Small intestine (tissue), 7 donors: ENCODE data around the gene ITPR3. TPM values are rescaled to one million over a fixed set of nuclear protein-coding genes. Genes with fewer than 3 reads are reported as not detected.
A peak's percentile ranks its signal among the peaks of the same experiment; 100 is the strongest.

Experiments
- DNase-seq, 2 donors: peaks; one replicate each; pipeline versions ENCODE4 v3.0.0 to v3.0.0-alpha.2; 2013
- FAIRE-seq: peaks from 2 replicates; lab custom pipeline; 2012; peaks lifted over from hg19 to GRCh38; lab: Jason Lieb, UNC
- H3K27ac ChIP-seq, 3 donors: one replicate each; pipeline ENCODE4 v1.5.1; 2013; ENCODE audit warnings: low read length in 2 of 3, mild to moderate bottlenecking in 2 of 3, control low read depth in 1 of 3, inconsistent platforms in 1 of 3, low read depth in 1 of 3, moderate library complexity in 1 of 3
- H3K27me3 ChIP-seq, 3 donors: one replicate each; pipeline ENCODE4 v1.6.1; 2013; ENCODE audit warnings: low read length in 3 of 3, inconsistent platforms in 1 of 3; ENCODE audit not compliant: control insufficient read depth in 3 of 3, insufficient read depth in 3 of 3
- H3K36me3 ChIP-seq, 3 donors: one replicate each; pipeline ENCODE4 v1.6.1; 2013; ENCODE audit warnings: low read length in 3 of 3, inconsistent platforms in 1 of 3, low read depth in 1 of 3, mild to moderate bottlenecking in 1 of 3, moderate library complexity in 1 of 3; ENCODE audit not compliant: control insufficient read depth in 3 of 3, insufficient read depth in 2 of 3
- H3K4me1 ChIP-seq, 3 donors: one replicate each; pipeline ENCODE4 v1.6.1; 2013; ENCODE audit warnings: low read length in 2 of 3, inconsistent platforms in 1 of 3, low read depth in 1 of 3, mild to moderate bottlenecking in 1 of 3, moderate library complexity in 1 of 3; ENCODE audit not compliant: control insufficient read depth in 3 of 3, insufficient read depth in 2 of 3
- H3K4me3 ChIP-seq, 3 donors: one replicate each; pipeline ENCODE4 v1.5.1; 2013; ENCODE audit warnings: low read length in 3 of 3, control low read depth in 1 of 3, inconsistent platforms in 1 of 3, low read depth in 1 of 3, mild to moderate bottlenecking in 1 of 3, moderate library complexity in 1 of 3
- H3K9me3 ChIP-seq, 2 donors: one replicate each; pipeline ENCODE4 v1.6.1; 2013; ENCODE audit warnings: low read depth in 1 of 2, low read length in 1 of 2; ENCODE audit not compliant: control insufficient read depth in 2 of 2, insufficient read depth in 1 of 2
- WGBS, 3 donors: extraction: QIAGEN DNeasy Blood & Tissue Kit; methylation state at CpG; one replicate each; pipeline ENCODE4 v1.1.7; 2013; 5-methylcytosine and 5-hydroxymethylcytosine counted together
- polyA plus RNA-seq, 4 donors: library from polyadenylated mRNA; stranded (reverse) in 3 of 4; unstranded in 1 of 4; fragments of 200-250 nt in 3 of 4; fragments of 120-200 nt in 1 of 4; gene quantifications; one replicate each; pipeline versions ENCODE4 v1.2.1 to v1.2.3, GENCODE V29; 2013
- donor health status: healthy with polysubstance abuse.
- donor health status: control.
- donor health status: control.
- donor health status: Bipolar disorder and iron deficiency.
- donor health status: healthy.

Gene ITPR3
- polyA plus RNA-seq, 4 donors, result 51.6 to 62.9 (median 59.1) TPM

DNA sequence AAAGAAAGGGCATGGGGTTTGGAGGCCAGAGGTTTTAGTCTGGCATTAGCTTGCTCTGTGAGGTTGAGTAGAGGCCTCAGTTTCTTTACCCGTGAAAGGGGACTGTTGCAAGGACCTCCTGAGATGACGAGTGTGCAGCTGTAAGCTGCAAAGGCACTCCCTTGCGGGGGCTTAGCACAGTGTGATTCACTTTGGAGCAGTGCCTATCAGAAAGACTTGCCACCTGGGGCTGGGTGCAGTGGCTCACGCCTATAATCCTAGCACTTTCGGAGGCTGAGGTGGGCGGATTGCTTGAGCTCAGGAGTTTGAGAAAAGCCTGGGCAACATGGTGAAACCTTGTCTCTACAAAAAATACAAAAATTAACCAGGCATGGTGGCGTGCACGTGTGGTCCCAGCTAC lies 33.6 kb upstream of the ITPR3 start:
- no peak for DNase-seq
- H3K36me3 ChIP-seq, result peaks cover 0 to 3% (median 0%) of the 10 kb centered on the region in 3 donors
- 49 to 79% (median 59%) methylated on average over 8 of the region's 8 CpGs for WGBS, 3 donors

DNA sequence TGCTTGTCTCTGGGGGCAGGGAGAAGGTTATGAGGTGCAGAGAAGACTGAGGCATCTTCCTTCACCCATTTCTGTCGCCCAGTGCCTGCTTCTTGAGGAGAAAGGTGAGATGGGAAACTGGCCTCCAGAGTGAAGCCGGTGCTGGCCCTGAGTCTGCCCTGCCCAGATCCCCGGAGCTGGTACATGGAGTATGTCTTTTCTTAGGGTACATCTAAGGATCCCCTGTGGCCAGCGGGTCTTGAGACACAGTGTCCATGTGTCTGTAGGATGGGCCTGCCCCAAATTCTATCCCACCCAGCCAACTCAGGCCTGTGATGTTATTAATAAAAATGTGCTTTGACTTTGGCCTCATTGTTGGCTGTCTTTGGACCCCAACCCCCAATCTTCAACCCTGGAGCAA lies 32.2 kb upstream of the ITPR3 start:
- Histone ChIP-seq H3K27ac (peak overlapping the region; percentile 95 to 97 (median 96)), H3K4me1 (peaks cover 2 to 40% (median 7%) of the 10 kb centered on the region in 3 donors), H3K9me3 (no peaks in the 10 kb centered on the region), H3K27me3 (no peaks in the 10 kb centered on the region), H3K36me3 (peaks cover 0 to 3% (median 0%) of the 10 kb centered on the region in 3 donors), H3K4me3 (no peak overlapping the region)
- DNase-seq, result no peak
- WGBS, 3 donors, result 82 to 95% (median 94%) methylated on average over 4 of the region's 4 CpGs
- FAIRE-seq, result no peak

More for the DNA sequence above, 33.6 kb upstream of the ITPR3 start:
- Histone ChIP-seq H3K27ac (no peak overlapping the region), H3K4me3 (no peak overlapping the region), H3K27me3 (no peaks in the 10 kb centered on the region), H3K9me3 (no peaks in the 10 kb centered on the region), H3K4me1 (peaks cover 2 to 32% (median 7%) of the 10 kb centered on the region in 3 donors)
- no peak for FAIRE-seq

DNA sequence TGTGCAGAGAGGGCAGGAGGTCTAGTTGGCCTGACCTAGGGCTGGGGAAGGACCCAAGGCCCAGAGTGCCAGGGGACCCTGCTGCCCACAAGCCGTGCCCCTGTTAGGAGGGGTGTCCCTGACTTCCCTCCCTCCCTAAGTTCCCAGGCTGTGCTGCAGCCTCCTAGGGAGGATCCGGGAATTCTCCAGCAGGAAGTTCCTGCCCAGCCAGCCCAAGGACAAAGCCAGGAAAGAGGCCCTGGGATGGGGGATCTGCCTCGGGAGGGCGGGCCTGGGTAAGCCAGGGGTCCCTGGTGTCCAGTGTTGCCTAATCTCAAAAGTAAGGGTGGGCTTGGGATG lies 31.8 kb upstream of the ITPR3 start:
- Histone ChIP-seq H3K27me3 (no peaks in the 10 kb centered on the region), H3K9me3 (no peaks in the 10 kb centered on the region), H3K4me3 (no peak overlapping the region), H3K27ac (peak overlapping the region; percentile 95 to 97 (median 96)), H3K36me3 (peaks cover 0 to 3% (median 0%) of the 10 kb centered on the region in 3 donors), H3K4me1 (peaks cover 2 to 40% (median 7%) of the 10 kb centered on the region in 3 donors)
- DNase-seq (no peak), FAIRE-seq (no peak)
- 33 to 43% (median 43%) methylated on average over 4 of the region's 4 CpGs for WGBS, 3 donors

DNA sequence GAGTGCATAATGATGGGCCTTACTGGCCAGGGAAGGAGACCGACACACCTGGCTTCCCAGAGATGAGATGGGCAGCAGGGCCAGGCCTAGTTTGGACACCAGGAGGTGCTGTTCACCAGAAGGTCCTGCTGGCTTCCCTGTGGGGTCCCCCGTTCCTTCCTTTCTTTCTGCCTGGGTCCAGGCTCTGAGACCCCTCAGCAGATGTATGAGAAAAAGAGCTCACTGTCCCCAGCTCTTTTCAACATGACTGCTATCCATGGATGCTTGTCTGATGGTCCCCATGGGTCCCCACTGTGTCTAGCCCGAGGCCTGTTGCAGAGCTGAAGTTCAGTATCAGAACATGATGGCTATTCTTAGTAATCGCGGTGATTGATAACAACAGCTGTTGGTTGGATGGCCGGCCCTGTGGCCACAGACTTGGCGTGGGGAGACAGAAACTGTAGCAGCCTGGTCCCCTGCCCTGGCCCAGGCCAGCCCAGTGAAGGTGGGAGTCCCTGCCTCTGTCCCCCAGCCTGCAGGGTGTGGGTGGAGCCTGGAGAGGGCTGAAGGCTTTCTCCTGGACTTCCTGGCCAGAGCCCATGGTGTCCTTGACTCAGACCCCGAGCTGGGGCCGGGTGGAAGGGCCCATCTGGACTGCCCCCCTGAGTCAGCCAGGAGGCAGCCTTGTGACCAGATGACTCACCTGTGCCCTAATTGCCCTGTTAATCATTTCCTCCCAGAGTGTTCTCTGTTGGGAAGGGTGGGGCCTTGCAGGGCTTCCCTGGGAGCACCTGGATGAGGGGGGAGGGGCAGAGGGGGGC lies 31.2 kb upstream of the ITPR3 start:
- FAIRE-seq, result no peak
- H3K36me3 ChIP-seq, result peaks cover 0 to 3% (median 0%) of the 10 kb centered on the region in 3 donors
- H3K4me3 ChIP-seq, result no peak overlapping the region
- H3K27ac ChIP-seq, result peak overlapping the region; percentile 95 to 97 (median 96)
- WGBS, 3 donors, result 13 to 25% (median 13%) methylated on average over 9 of the region's 9 CpGs
- peak; percentile 98 for DNase-seq
- H3K27me3 ChIP-seq, result no peaks in the 10 kb centered on the region
- peaks cover 2 to 40% (median 7%) of the 10 kb centered on the region in 3 donors for H3K4me1 ChIP-seq
- no peaks in the 10 kb centered on the region for H3K9me3 ChIP-seq

DNA sequence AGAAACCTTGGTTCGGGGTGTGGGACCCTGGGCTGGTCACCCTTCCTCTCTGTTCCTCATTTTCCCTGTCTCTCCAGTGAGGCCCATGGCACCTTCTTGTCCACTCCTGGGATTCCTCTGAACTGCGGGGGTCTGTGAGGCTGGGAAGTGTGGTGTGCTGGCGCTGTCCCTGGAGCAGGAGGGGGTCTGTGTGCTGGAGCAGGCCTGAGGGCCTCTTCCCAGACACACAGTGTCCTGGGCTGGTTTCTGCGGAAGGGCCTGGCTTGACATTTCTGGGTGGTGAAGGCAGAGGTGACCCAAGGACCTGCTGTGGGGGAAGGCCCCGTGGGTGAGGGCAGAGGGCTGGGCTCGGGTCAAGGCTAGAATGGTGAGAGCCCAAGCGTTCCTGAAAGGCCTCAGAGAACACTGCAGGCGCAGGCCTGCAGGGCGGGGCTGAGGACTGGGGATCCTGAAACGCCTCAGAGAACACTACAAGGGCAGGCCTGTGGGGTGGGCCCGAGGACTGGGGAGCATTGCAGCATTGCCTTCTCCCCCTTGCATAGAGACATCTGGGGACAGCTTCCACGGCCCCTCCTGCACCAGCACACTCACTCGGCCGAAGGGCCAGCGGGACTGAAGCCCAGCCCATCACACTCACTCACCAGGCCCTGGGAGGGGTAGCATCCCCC lies 30.5 kb upstream of the ITPR3 start:
- Histone ChIP-seq H3K9me3 (no peaks in the 10 kb centered on the region), H3K36me3 (peaks cover 0 to 3% (median 0%) of the 10 kb centered on the region in 3 donors), H3K27ac (peak overlapping the region; percentile 95 to 97 (median 96)), H3K4me1 (peaks cover 2 to 40% (median 7%) of the 10 kb centered on the region in 3 donors), H3K27me3 (no peaks in the 10 kb centered on the region), H3K4me3 (no peak overlapping the region)
- 23 to 53% (median 36%) methylated on average over 14 to 15 of the region's 15 CpGs for WGBS, 3 donors
- FAIRE-seq (no peak), DNase-seq (peak; percentile 86 to 89)

DNA sequence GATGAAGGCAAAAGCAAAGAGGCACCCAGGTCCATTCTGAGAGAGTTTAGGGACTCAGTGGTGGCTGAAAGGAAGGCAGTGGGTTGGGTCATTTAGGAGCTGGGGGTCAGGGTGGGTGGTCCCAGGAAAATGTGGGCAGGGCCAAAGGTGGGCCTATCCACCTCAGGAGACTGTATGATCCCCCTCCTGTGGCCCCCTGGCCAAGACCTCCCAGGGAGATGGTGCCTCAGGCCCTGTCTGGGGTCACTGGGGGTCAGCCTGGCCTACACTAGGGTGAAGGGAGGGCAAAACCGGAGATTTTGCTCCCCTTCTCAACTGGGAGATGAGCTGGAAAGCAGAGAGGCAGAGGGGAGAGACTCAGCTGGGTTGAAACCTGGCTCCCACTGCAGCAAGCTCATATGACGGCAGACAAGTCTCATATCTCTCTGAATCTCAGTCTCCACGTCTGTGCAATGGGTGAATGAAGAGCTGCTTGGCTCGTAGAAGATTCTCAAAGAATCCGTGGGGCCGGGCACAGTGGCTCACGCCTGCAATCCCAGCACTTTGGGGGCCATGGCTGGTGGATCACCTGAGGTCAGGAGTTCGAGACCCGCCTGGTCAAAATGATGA lies 29.6 kb upstream of the ITPR3 start:
- WGBS, 3 donors, result 95 to 97% (median 97%) methylated on average over 9 of the region's 9 CpGs
- Histone ChIP-seq H3K36me3 (peaks cover 0 to 3% (median 0%) of the 10 kb centered on the region in 3 donors), H3K4me1 (peaks cover 2 to 40% (median 7%) of the 10 kb centered on the region in 3 donors), H3K4me3 (no peak overlapping the region), H3K27me3 (no peaks in the 10 kb centered on the region), H3K27ac (peak overlapping the region; percentile 95 to 97 (median 96)), H3K9me3 (no peaks in the 10 kb centered on the region)
- FAIRE-seq, result no peak
- no peak for DNase-seq

DNA sequence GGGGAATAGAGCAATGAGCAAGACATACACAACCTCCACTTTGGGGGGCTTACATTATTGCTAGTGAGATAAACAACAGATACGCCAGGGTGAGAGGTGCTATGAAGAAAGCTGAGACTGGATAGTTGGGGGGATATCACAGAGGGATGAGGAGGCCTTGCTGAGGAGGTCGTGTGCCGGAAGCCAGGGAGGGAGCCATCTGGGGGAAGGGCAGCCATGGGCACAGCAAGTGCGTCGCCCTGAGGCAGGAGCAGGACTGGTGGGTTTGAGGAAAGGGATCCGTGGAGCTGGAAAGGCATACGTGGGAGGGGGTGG lies 28.9 kb upstream of the ITPR3 start:
- H3K9me3 ChIP-seq, result no peaks in the 10 kb centered on the region
- no peak overlapping the region for H3K27ac ChIP-seq
- peaks cover 0 to 3% (median 0%) of the 10 kb centered on the region in 3 donors for H3K36me3 ChIP-seq
- FAIRE-seq (no peak), DNase-seq (no peak)
- 75 to 85% (median 80%) methylated on average over 7 of the region's 7 CpGs for WGBS, 3 donors
- no peaks in the 10 kb centered on the region for H3K27me3 ChIP-seq
- no peak overlapping the region for H3K4me3 ChIP-seq
- H3K4me1 ChIP-seq, result peaks cover 4 to 44% (median 7%) of the 10 kb centered on the region in 3 donors
